Skeletal muscle tissue (tissue), 4 donors: ENCODE data around the gene AP5Z1. TPM values are rescaled to one million over a fixed set of nuclear protein-coding genes. Genes with fewer than 3 reads are reported as not detected.

ENCODE experiments used
- H3K27ac ChIP-seq: one replicate; pipeline ENCODE4 v1.7.0; 2013; ENCODE audit warnings: mild to moderate bottlenecking, low read depth, low read length, inconsistent platforms
- H3K27me3 ChIP-seq, 3 donors: one replicate each; pipeline ENCODE4 v1.7.0; 2013; ENCODE audit warnings: low read length in 3 of 3; ENCODE audit not compliant: control insufficient read depth in 3 of 3, insufficient read depth in 3 of 3
- H3K36me3 ChIP-seq, 3 donors: one replicate each; pipeline ENCODE4 v1.7.0; 2013; ENCODE audit warnings: low read length in 3 of 3; ENCODE audit not compliant: control insufficient read depth in 3 of 3, insufficient read depth in 3 of 3
- H3K4me1 ChIP-seq, 3 donors: one replicate each; pipeline ENCODE4 v1.7.0; 2013; ENCODE audit warnings: low read length in 3 of 3, mild to moderate bottlenecking in 3 of 3; ENCODE audit not compliant: control insufficient read depth in 3 of 3, insufficient read depth in 3 of 3
- H3K4me3 ChIP-seq, 3 donors: one replicate each; pipeline ENCODE4 v1.7.0; 2013; ENCODE audit warnings: low read length in 3 of 3
- H3K9ac ChIP-seq, 3 donors: one replicate each; pipeline ENCODE4 v1.7.0; 2013; ENCODE audit warnings: low read length in 3 of 3, mild to moderate bottlenecking in 3 of 3, moderate library complexity in 2 of 3, low read depth in 1 of 3
- H3K9me3 ChIP-seq, 3 donors: one replicate each; pipeline ENCODE4 v1.7.0; 2013; ENCODE audit warnings: low read length in 3 of 3; ENCODE audit not compliant: control insufficient read depth in 3 of 3
- total RNA-seq: library from RNA; depleted of rRNA; stranded (reverse); fragments of >200 nt; gene quantifications from one replicate; pipeline ENCODE4 v1.2.3, GENCODE V29; 2014
- donor health status: Osteomylitis.

AP5Z1 gene
- total RNA-seq, 1 donor from 2014 or later = 13.6 TPM

- H3K4me3 ChIP-seq = peak overlapping the region; percentile 56 to 64 (median 57)
- peaks cover 33 to 41% (median 38%) of the 10 kb centered on the region in 3 donors for H3K4me1 ChIP-seq
Observed at GRCh38 chr7:4744391-4745264, 30.8 kb upstream of the AP5Z1 start.

GRCh38 chr7:4745265-4745919 is 30.0 kb upstream of the AP5Z1 start:
- no peaks in the 10 kb centered on the region for H3K9me3 ChIP-seq
- peak overlapping the region; percentile 26 to 64 (median 56) for H3K4me3 ChIP-seq
- H3K36me3 ChIP-seq = peaks cover 16 to 19% (median 19%) of the 10 kb centered on the region in 3 donors
- H3K27me3 ChIP-seq = no peaks in the 10 kb centered on the region
- peak overlapping the region; percentile 53 to 91 (median 54) for H3K9ac ChIP-seq
- peaks cover 29 to 38% (median 34%) of the 10 kb centered on the region in 3 donors for H3K4me1 ChIP-seq
- peak overlapping the region; percentile 97 for H3K27ac ChIP-seq

More at GRCh38 chr7:4744391-4745264, 30.8 kb upstream of the AP5Z1 start:
- Histone ChIP-seq H3K9ac (peak overlapping the region; percentile 65 to 91 (median 77)), H3K36me3 (peaks cover 16 to 19% (median 19%) of the 10 kb centered on the region in 3 donors), H3K9me3 (no peaks in the 10 kb centered on the region), H3K27ac (peak overlapping the region; percentile 97), H3K27me3 (no peaks in the 10 kb centered on the region)

DNA sequence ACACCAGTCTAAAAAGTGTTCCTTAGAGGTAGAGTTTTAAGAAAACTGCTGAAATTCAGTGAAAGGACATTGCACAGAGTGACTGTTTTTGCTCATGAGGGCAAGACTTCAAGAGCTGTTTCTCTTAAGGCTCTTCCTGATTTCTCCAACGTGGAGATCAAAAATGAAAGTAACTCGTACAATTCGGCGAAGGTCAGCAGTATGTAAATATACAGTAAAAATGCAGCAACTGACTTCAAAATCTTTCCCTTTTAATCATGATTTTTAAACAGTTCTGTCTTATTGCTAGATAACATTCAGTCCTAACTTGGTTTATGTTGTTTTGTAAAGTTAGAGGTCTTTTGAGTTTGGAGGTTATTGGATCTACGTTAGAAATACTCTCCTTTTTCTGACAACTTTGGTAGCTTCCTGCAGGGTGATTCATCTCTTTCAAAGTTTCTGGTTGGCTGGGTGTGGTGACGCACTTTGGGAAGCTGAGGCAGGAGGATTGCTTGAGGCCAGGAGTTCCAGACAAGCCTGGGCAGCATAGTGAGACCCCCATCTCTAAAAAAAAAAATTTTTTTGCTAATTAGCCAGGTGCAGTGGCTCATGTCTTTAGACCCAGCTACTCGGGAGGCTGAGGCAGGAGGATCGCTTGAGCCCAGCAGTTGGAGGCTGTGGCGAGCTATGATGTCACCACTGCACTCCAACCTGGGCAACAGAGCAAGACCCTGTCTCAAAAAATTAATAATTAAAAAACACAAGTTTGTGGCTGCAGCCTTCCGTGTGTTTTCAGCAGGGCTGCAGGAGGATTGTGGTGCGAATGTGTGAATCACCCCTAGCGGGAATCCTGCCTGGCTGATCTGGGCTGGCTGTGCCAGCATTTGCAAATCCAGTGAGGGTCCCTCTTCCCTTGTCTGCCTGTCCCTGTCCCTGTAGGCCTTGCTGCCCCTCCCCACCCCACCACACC is 29.2 kb upstream of the AP5Z1 start:
- peak overlapping the region; percentile 50 to 91 (median 54) for H3K9ac ChIP-seq
- H3K4me1 ChIP-seq = peaks cover 29 to 38% (median 34%) of the 10 kb centered on the region in 3 donors
- no peaks in the 10 kb centered on the region for H3K27me3 ChIP-seq

GRCh38 chr7:4747013-4747412 is 28.4 kb upstream of the AP5Z1 start:
- peak overlapping the region; percentile 97 for H3K27ac ChIP-seq
- no peaks in the 10 kb centered on the region for H3K9me3 ChIP-seq
- no peak overlapping the region for H3K4me3 ChIP-seq
- peak overlapping the region in 2 of 3 donors; percentile 50 to 51 for H3K9ac ChIP-seq
- peaks cover 29 to 38% (median 34%) of the 10 kb centered on the region in 3 donors for H3K4me1 ChIP-seq
- H3K36me3 ChIP-seq = peaks cover 12 to 15% (median 12%) of the 10 kb centered on the region in 3 donors
- no peaks in the 10 kb centered on the region for H3K27me3 ChIP-seq

More for the DNA sequence above, 29.2 kb upstream of the AP5Z1 start:
- Histone ChIP-seq H3K9me3 (no peaks in the 10 kb centered on the region), H3K4me3 (peak overlapping the region in 1 of 3 donors; percentile 26), H3K27ac (peak overlapping the region; percentile 97), H3K36me3 (peaks cover 16 to 19% (median 18%) of the 10 kb centered on the region in 3 donors)

- Histone ChIP-seq H3K4me1 (peaks cover 29 to 38% (median 34%) of the 10 kb centered on the region in 3 donors), H3K9me3 (no peaks in the 10 kb centered on the region), H3K27ac (peak overlapping the region; percentile 58), H3K27me3 (no peaks in the 10 kb centered on the region), H3K4me3 (no peak overlapping the region), H3K36me3 (peaks cover 5 to 8% (median 8%) of the 10 kb centered on the region in 3 donors), H3K9ac (peak overlapping the region in 1 of 3 donors; percentile 2)
Observed at GRCh38 chr7:4747746-4748145, 27.7 kb upstream of the AP5Z1 start.

DNA sequence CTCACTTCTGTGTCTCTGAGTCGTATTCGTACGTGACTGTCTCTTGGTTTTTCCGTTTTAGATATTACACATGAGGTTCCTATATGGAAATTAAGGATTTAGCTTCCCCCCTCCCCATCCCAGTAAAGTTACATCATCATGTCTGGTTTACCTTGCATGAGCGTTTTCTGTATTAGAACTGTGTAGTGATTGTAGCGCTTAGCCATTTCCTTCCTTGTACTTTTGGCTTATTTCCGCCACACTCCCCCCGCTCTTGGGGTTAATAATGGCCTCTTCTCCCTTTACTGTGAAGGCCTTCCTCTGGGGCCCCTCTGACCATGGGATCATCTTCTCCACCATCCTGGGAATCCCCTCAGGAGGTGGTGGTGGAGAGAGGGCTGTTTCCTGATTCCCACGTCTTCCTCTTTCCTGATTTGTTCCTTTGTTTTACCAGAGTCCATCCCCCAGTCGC is 27.2 kb upstream of the AP5Z1 start:
- peaks cover 28 to 37% (median 31%) of the 10 kb centered on the region in 3 donors for H3K4me1 ChIP-seq
- no peak overlapping the region for H3K4me3 ChIP-seq
- peak overlapping the region in 1 of 3 donors; percentile 2 for H3K9ac ChIP-seq
- no peaks in the 10 kb centered on the region for H3K27me3 ChIP-seq
- peaks cover 3 to 5% (median 4%) of the 10 kb centered on the region in 3 donors for H3K36me3 ChIP-seq
- no peaks in the 10 kb centered on the region for H3K9me3 ChIP-seq
- H3K27ac ChIP-seq = peak overlapping the region; percentile 58

GRCh38 chr7:4749363-4749762 is 26.1 kb upstream of the AP5Z1 start:
- Histone ChIP-seq H3K36me3 (peaks cover 6 to 7% (median 6%) of the 10 kb centered on the region in 3 donors), H3K4me1 (peaks cover 19 to 34% (median 32%) of the 10 kb centered on the region in 3 donors), H3K9ac (no peak overlapping the region), H3K27me3 (no peaks in the 10 kb centered on the region), H3K27ac (peak overlapping the region; percentile 18), H3K9me3 (no peaks in the 10 kb centered on the region), H3K4me3 (no peak overlapping the region)

DNA sequence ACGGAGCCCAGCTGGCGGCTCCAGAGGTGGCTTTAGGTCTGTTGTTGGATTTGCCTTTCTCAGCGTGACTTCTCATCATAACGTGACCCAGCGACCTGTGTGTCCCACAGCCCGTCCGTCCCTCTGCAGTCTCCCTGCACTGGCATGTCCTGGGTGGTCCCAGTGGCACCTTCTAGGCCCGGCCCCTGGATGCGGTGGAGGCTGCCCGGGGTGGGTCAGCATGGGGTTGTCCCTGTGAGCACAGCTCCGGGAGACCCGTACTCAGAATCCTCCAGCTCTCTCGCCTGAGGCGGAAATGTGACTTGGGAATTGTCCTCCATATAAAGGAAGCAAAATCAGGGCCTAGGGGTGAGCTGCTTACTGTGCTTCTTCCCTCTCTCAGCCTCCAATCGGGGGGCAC is 25.6 kb upstream of the AP5Z1 start:
- Histone ChIP-seq H3K9ac (no peak overlapping the region), H3K27ac (peak overlapping the region; percentile 18), H3K9me3 (no peaks in the 10 kb centered on the region), H3K36me3 (peaks cover 10 to 11% (median 10%) of the 10 kb centered on the region in 3 donors), H3K4me3 (no peak overlapping the region), H3K4me1 (peaks cover 15 to 30% (median 28%) of the 10 kb centered on the region in 3 donors), H3K27me3 (no peaks in the 10 kb centered on the region)

DNA sequence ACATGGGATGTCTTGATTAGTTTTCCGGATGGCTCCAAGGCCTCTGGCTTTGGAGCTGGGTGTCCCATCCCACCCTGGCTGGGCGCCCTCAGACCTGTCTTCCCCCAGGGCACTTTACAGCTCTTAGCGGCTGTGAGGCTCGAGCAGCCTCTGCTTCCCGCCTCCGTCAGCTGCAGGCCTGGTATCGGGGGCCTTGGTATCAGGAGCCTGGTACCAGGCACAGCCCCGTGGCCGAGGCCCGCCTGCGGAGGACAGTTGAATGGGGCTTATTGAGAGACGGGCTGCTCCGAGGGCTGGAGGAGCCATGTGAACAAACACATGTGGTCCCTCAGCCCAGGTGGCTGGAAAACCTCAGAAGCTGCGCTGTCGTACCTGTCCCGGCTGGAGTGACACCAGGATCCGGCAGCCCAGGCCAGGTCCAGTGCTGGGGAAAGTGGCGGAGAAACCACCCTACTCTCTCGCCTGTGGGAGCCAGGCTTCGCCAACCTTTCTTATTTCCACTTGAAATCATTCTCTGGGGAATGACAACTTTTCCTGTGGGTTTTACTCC is 23.9 kb upstream of the AP5Z1 start:
- Histone ChIP-seq H3K4me3 (no peak overlapping the region), H3K27ac (no peak overlapping the region), H3K9me3 (no peaks in the 10 kb centered on the region), H3K9ac (no peak overlapping the region), H3K27me3 (no peaks in the 10 kb centered on the region), H3K4me1 (peaks cover 15 to 23% (median 20%) of the 10 kb centered on the region in 3 donors), H3K36me3 (peaks cover 21 to 24% (median 22%) of the 10 kb centered on the region in 3 donors)
